ENCODE results near the gene KRT14.

Gene KRT14

GRCh38 chr17:41537990-41538389 is 48.7 kb downstream of the KRT14 start:
- ChIA-PET POLR2A (interaction anchor here (1.0 kb wide), 2 partner anchors 10 to 11 kb away, joined by 3 to 6 read pairs; partner anchors contain the start of gene KRT19), CTCF (interaction anchor here (0.8 to 2.3 kb wide), 5 partner anchors 11 to 126 kb away, joined by 3 to 29 read pairs (median 6); no protein-coding TSS in a partner anchor)
- H3K4me3 ChIP-seq (ENCODE audit: low read depth, low read length): no peak overlapping the region
- no peak for DNase-seq (ENCODE audit: low read depth, low spot score)
- no peak for TF ChIP-seq CTCF (IDR thresholded peaks at IDR 0.05; ENCODE audit: insufficient read depth, low read length, missing control alignments)

DNA sequence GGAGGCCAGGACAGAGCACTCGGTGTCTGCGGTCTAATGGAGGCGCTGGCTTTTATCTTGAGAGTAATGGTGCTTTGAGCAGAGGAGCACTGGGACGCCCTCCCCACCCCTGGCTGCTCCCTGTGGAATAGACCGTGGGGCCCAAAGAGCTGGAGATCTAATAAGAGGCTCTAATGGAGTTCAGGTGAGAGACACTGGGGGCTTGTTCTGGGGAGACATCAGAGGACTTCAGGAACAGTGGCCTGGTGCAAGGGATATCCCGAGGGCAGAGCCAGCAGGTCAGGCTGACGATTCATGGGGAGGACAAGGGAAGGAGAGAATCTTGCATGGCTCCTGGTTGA is 49.1 kb downstream of the KRT14 start:
- POLR2A ChIA-PET: no interaction called here
- CTCF ChIA-PET: interaction anchor here (0.8 to 3.4 kb wide), 5 partner anchors 12 to 126 kb away, joined by 3 to 29 read pairs (median 6); no protein-coding TSS in a partner anchor
- DNase-seq (ENCODE audit: low read depth, low spot score): no peak
- TF ChIP-seq CTCF (IDR thresholded peaks at IDR 0.05; ENCODE audit: insufficient read depth, low read length, missing control alignments): no peak
- H3K4me3 ChIP-seq (ENCODE audit: low read depth, low read length): no peak overlapping the region

DNA sequence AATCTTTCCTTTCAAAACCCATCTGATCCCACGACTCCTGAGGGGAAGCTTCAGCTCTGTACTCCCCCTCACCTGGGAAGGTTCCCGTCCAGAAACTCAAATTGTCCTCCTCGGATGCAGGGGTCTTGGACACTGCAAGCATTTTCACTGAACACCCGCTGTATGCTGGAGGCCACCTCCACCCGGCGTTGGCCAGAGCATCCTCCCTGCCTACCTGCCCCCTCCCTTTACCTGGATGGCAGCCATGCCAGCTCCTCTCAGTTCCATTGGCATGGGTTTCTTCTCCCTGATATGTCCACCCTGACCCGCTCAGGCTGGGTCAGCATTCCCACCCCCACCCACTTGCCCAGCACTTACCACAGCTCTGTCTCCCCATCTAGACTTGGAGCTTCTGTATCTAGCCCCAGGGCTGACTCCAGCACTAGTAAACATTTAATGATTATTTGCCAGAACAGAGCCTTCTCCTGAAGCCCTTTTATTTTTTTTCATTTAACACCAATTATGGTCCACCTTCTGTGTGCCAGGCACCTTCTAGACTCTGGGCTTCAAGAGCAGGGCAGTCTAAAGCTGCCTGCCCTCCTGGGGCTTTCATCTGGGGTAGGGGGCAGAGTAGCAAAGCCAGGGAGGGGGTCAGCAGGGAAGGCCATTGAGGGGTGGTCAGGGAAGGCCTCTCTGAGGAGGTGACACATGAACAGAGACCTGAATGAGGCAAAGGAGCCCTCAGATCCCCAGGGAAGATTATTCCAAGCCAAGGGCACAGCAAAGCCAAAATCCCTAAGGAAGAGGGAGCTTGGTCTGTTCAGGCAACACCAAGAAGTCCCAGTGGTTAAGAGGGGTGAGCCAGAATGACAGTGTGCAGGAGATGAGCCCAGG is 49.7 kb downstream of the KRT14 start:
- TF ChIP-seq CTCF (IDR thresholded peaks at IDR 0.05; ENCODE audit: insufficient read depth, low read length, missing control alignments): no peak
- no peak for DNase-seq (ENCODE audit: low read depth, low spot score)
- no peak overlapping the region for H3K4me3 ChIP-seq (ENCODE audit: low read depth, low read length)
- ChIA-PET CTCF (interaction anchor here (0.8 to 3.4 kb wide), 9 partner anchors 12 to 129 kb away, joined by 3 to 29 read pairs (median 4); no protein-coding TSS in a partner anchor), POLR2A (no interaction called here)

- CTCF ChIA-PET: interaction anchor here (0.8 to 3.4 kb wide), 6 partner anchors 13 to 130 kb away, joined by 3 to 28 read pairs (median 4); no protein-coding TSS in a partner anchor
- H3K4me3 ChIP-seq (ENCODE audit: low read depth, low read length): no peak overlapping the region
- TF ChIP-seq CTCF (IDR thresholded peaks at IDR 0.05; ENCODE audit: insufficient read depth, low read length, missing control alignments): no peak
- DNase-seq (ENCODE audit: low read depth, low spot score): no peak
- POLR2A ChIA-PET: no interaction called here
Measured at GRCh38 chr17:41535764-41536481, 50.8 kb downstream of the KRT14 start.

- TF ChIP-seq CTCF (IDR thresholded peaks at IDR 0.05; ENCODE audit: insufficient read depth, low read length, missing control alignments): no peak
- ChIA-PET CTCF (interaction anchor here (0.7 to 3.4 kb wide), 5 partner anchors 14 to 583 kb away, joined by 3 to 28 read pairs (median 6); no protein-coding TSS in a partner anchor), POLR2A (no interaction called here)
- DNase-seq (ENCODE audit: low read depth, low spot score): no peak
- H3K4me3 ChIP-seq (ENCODE audit: low read depth, low read length): no peak overlapping the region
Measured at GRCh38 chr17:41534899-41535546, 51.7 kb downstream of the KRT14 start.

Data from AG04449 (cell line).